HEK293T (cell line): ENCODE results near the gene CCDC8.

Experiments used
- BHLHE40 ChIP-seq: fragments of 450-650 bp; IDR thresholded peaks from 2 replicates; pipeline ENCODE4 v1.6.1; 2016; ENCODE audit warnings: mild to moderate bottlenecking, moderate library complexity, borderline replicate concordance
- ELF4 ChIP-seq: fragments of 450-650 bp; IDR thresholded peaks from 2 replicates; pipeline ENCODE4 v1.6.1; 2017; ENCODE audit warnings: antibody characterized with exemption
- FOXK2 ChIP-seq: fragments of 450-650 bp; IDR thresholded peaks from 2 replicates; pipeline ENCODE4 v1.6.1; 2016; ENCODE audit warnings: mild to moderate bottlenecking
- HDGF ChIP-seq: fragments of 450-650 bp; IDR thresholded peaks from 2 replicates; pipeline ENCODE4 v1.6.1; 2017; ENCODE audit warnings: antibody characterized with exemption, borderline replicate concordance
- SP1 ChIP-seq: fragments of 450-650 bp; IDR thresholded peaks from 2 replicates; pipeline ENCODE4 v1.6.1; 2017
- SUZ12 ChIP-seq: fragments of 450-650 bp; IDR thresholded peaks from 2 replicates; pipeline ENCODE4 v1.6.1; 2016; ENCODE audit warnings: mild to moderate bottlenecking
- TARDBP ChIP-seq: fragments of 450-650 bp; IDR thresholded peaks from 2 replicates; pipeline ENCODE4 v1.6.1; 2016
- ZNF384 ChIP-seq: fragments of 450-650 bp; IDR thresholded peaks from 2 replicates; pipeline ENCODE4 v1.6.1; 2016

DNA sequence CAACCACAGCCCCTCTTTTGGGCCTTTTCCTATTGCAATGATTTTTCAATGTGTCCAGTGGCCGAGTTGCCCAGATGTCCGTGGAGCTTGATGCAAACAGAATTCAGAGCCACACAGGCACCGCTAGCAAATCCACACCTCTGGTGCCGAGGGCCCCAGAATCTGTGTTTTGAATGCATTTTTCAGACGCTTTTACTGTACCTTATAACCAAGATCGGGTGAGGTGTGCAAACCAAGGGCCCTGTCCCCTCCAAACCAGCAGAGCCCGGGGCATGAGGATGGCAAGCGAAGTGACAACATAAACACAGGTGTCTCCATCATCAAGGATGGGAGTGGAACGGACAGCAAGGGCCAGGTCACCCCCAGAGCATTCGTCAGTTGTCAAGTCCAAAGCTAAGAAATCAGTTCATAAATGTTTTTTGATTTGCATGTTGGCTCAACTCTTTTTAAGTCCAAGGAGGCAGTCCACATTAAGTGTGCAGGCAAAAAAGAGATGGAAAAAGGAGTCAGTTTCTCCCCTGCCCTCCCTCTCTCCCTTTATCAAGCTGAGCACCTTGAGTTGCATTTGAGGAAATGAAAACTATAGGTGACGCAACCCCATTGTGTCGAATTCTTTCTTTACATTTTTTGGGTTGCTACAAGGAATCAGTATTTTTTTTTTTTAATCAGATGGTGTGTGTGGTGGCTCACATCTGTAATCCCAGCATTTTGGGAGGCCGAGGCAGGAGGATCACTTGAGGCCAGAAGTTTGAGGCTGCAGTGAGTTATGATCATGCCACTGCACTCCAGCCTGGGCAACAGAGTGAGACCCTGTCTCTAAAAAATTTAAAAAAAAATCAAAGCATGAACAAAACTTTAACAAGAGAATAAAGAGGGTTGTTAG, 2.9 kb downstream of the CCDC8 start:
- TF ChIP-seq SP1 (no peak), ZNF384 (no peak), SUZ12 (no peak), FOXK2 (no peak), HDGF (no peak), TARDBP (no peak), BHLHE40 (no peak), ELF4 (no peak)
